GM12878 (cell line): Measurements from ENCODE around the gene TSR1.

ENCODE experiments used
- BRCA1 ChIP-seq: IDR thresholded peaks from 2 replicates; pipeline ENCODE4 v1.6.1; 2011; ENCODE audit warnings: low read depth, low read length, improper control_type of control experiment
- CBX5 ChIP-seq: sonication (generic); IDR thresholded peaks from 2 replicates; pipeline ENCODE4 v1.6.1; 2016; ENCODE audit warnings: low read depth, moderate library complexity, mild to moderate bottlenecking, inconsistent platforms
- CREB1 ChIP-seq: IDR thresholded peaks from 2 replicates; pipeline ENCODE4 v1.6.1; 2012; ENCODE audit warnings: low read depth, mild to moderate bottlenecking, inconsistent platforms
- EZH2 ChIP-seq: IDR thresholded peaks from 2 replicates; pipeline ENCODE4 v1.6.1; 2012; ENCODE audit warnings: low read depth, mild to moderate bottlenecking, control low read depth, inconsistent platforms, low read length, borderline replicate concordance; ENCODE audit not compliant: control insufficient read depth
- FOXM1 ChIP-seq: IDR thresholded peaks from 2 replicates; pipeline ENCODE4 v1.6.1; 2012; ENCODE audit warnings: low read depth, mild to moderate bottlenecking, inconsistent platforms, low read length, moderate library complexity
- GATAD2B ChIP-seq: fragments of 450-650 bp; conservative IDR thresholded peaks from 2 replicates; pipeline ENCODE4 v1.6.1; 2017; ENCODE audit warnings: low read depth, mild to moderate bottlenecking, moderate library complexity
- SMAD1 ChIP-seq: fragments of 450-650 bp; IDR thresholded peaks from 2 replicates; pipeline ENCODE4 v1.6.1; 2018; ENCODE audit warnings: mild to moderate bottlenecking, low read depth; ENCODE audit not compliant: partially characterized antibody
- SREBF1 ChIP-seq: IDR thresholded peaks from 2 replicates; pipeline ENCODE4 v1.6.1; 2012; ENCODE audit warnings: mild to moderate bottlenecking, low read length
- ZNF217 ChIP-seq: fragments of 450-650 bp; IDR thresholded peaks from 2 replicates; pipeline ENCODE4 v1.6.1; 2017; ENCODE audit warnings: antibody characterized with exemption, mild to moderate bottlenecking
- ZNF24 ChIP-seq: fragments of 450-650 bp; IDR thresholded peaks from 2 replicates; pipeline ENCODE4 v1.6.1; 2017; ENCODE audit warnings: antibody characterized with exemption, mild to moderate bottlenecking
- TF ChIP-seq, protein P1 (sequence below), 3 experiments: IDR thresholded peaks in 2 of 3; conservative IDR thresholded peaks in 1 of 3; 2 replicates each; pipeline ENCODE4 v1.5.1; 2011; ENCODE audit warnings: low read depth in 3 of 3, low read length in 3 of 3, mild to moderate bottlenecking in 3 of 3, control low read depth in 2 of 3, moderate library complexity in 2 of 3, inconsistent platforms in 1 of 3, mixed read lengths in 1 of 3; ENCODE audit not compliant: control insufficient read depth in 2 of 3, insufficient read depth in 1 of 3; ENCODE audit errors: extremely low read depth in 1 of 3
- TF ChIP-seq, protein P2 (sequence below): IDR thresholded peaks from 2 replicates; pipeline ENCODE4 v1.6.1; 2011; ENCODE audit warnings: borderline replicate concordance, low read depth, mild to moderate bottlenecking, moderate library complexity, mixed read lengths, low read length; ENCODE audit not compliant: insufficient read depth; ENCODE audit errors: extremely low read length
- TF ChIP-seq, protein P3 (sequence below): IDR thresholded peaks from 2 replicates; pipeline ENCODE4 v1.6.1; 2011; ENCODE audit warnings: low read depth, mild to moderate bottlenecking, low read length, moderate library complexity, borderline replicate concordance; ENCODE audit errors: extremely low read depth
- TF ChIP-seq, protein P4 (sequence below): fragments of 450-650 bp; formaldehyde crosslinking; IDR thresholded peaks from 2 replicates; pipeline ENCODE4 v1.4.0; 2022; ENCODE audit warnings: mild to moderate bottlenecking, moderate library complexity

DNA sequence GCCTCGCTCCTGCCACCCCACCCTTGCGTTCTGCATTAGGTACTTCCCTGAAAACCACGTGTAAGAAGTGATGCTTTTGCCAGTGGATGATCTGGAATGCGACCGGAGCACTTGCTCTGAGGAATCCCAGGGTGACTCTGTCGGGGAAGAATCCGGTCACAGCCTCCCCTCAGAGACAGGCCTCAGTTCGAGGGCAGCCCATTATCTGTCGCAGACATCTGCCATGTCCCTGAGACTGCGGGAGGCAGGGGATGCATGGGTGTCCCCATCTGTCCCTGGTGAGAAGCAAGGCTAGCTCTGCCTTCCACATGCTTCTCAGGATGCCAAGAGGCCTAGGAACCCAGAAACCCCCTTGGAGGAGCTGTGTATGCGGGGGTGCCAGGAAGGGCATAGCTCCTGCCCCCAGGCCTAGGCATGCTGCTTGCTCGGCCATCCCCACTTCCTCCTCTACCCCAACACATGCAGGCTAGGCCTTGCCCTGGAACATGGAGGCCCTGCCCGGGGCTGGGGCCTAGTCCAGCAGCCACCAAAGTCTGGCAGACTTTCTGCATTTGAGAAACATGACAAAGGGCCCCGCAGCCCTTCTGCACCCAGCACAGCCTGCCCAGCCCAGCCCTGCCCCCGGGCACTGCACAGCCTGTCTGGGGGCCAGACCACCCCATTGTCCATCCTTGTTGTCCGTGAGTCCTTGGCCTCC lies 44.1 kb upstream of the TSR1 start:
- no peak for TF ChIP-seq CREB1
- TF ChIP-seq, protein P1, sequence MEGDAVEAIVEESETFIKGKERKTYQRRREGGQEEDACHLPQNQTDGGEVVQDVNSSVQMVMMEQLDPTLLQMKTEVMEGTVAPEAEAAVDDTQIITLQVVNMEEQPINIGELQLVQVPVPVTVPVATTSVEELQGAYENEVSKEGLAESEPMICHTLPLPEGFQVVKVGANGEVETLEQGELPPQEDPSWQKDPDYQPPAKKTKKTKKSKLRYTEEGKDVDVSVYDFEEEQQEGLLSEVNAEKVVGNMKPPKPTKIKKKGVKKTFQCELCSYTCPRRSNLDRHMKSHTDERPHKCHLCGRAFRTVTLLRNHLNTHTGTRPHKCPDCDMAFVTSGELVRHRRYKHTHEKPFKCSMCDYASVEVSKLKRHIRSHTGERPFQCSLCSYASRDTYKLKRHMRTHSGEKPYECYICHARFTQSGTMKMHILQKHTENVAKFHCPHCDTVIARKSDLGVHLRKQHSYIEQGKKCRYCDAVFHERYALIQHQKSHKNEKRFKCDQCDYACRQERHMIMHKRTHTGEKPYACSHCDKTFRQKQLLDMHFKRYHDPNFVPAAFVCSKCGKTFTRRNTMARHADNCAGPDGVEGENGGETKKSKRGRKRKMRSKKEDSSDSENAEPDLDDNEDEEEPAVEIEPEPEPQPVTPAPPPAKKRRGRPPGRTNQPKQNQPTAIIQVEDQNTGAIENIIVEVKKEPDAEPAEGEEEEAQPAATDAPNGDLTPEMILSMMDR (IDR thresholded peaks at IDR 0.05 in 2 of 3, conservative IDR thresholded peaks at IDR 0.05 in 1 of 3; ENCODE audit: control insufficient read depth in 2 of 3, extremely low read depth in 1 of 3, insufficient read depth in 1 of 3, low read depth in 3 of 3, low read length in 3 of 3): no peak
- no peak for TF ChIP-seq FOXM1
- no peak for TF ChIP-seq SREBF1
- no peak for TF ChIP-seq CBX5
- no peak for TF ChIP-seq SMAD1
- TF ChIP-seq, protein P2, sequence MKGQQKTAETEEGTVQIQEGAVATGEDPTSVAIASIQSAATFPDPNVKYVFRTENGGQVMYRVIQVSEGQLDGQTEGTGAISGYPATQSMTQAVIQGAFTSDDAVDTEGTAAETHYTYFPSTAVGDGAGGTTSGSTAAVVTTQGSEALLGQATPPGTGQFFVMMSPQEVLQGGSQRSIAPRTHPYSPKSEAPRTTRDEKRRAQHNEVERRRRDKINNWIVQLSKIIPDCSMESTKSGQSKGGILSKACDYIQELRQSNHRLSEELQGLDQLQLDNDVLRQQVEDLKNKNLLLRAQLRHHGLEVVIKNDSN: no peak
- no peak for TF ChIP-seq EZH2
- no peak for TF ChIP-seq ZNF217
- TF ChIP-seq, protein P3, sequence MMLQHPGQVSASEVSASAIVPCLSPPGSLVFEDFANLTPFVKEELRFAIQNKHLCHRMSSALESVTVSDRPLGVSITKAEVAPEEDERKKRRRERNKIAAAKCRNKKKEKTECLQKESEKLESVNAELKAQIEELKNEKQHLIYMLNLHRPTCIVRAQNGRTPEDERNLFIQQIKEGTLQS: no peak
- TF ChIP-seq, protein P4, sequence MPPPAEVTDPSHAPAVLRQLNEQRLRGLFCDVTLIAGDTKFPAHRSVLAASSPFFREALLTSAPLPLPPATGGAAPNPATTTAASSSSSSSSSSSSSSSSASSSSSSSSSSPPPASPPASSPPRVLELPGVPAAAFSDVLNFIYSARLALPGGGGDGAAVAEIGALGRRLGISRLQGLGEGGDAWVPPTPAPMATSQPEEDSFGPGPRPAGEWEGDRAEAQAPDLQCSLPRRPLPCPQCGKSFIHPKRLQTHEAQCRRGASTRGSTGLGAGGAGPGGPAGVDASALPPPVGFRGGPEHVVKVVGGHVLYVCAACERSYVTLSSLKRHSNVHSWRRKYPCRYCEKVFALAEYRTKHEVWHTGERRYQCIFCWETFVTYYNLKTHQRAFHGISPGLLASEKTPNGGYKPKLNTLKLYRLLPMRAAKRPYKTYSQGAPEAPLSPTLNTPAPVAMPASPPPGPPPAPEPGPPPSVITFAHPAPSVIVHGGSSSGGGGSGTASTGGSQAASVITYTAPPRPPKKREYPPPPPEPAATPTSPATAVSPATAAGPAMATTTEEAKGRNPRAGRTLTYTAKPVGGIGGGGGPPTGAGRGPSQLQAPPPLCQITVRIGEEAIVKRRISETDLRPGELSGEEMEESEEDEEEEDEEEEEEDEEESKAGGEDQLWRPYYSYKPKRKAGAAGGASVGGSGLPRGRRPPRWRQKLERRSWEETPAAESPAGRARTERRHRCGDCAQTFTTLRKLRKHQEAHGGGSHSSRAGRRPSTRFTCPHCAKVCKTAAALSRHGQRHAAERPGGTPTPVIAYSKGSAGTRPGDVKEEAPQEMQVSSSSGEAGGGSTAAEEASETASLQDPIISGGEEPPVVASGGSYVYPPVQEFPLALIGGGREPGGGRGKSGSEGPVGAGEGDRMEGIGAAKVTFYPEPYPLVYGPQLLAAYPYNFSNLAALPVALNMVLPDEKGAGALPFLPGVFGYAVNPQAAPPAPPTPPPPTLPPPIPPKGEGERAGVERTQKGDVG (CRISPR knock-in tag): no peak
- TF ChIP-seq BRCA1: no peak
- no peak for TF ChIP-seq GATAD2B
- no peak for TF ChIP-seq ZNF24
